GM20431 (cell line): Measurements from ENCODE around the gene CC2D2B.
"Not testable (repeated sequence)": the region's sequence is repeated elsewhere in the genome, so short reads cannot be mapped to it uniquely, and the experiment has no call there.

Source experiments
- in situ Hi-C: fragments of 300-500 bp; cut with MseI, MboI; formaldehyde crosslinking; loops from one replicate; pipeline ENCODE4 v1.15.0; 2020; ENCODE audit warnings: low sequenced_read_pairs; ENCODE audit not compliant: unreplicated experiment

The CC2D2B gene

GRCh38 chr10:96014473-96015102, 106.8 kb downstream of the CC2D2B start:
- in situ Hi-C loops: loop anchor here (25.0 kb wide), 1 partner anchor 323 kb away; no protein-coding TSS in a partner anchor

GRCh38 chr10:96017191-96017687, 109.5 kb downstream of the CC2D2B start:
- in situ Hi-C loops: loop anchor here (25.0 kb wide), 1 partner anchor 320 kb away; no protein-coding TSS in a partner anchor

- in situ Hi-C loops: loop anchor here (25.0 kb wide), 1 partner anchor 316 kb away; no protein-coding TSS in a partner anchor
Measured at GRCh38 chr10:96021332-96021731, 113.6 kb downstream of the CC2D2B start.

GRCh38 chr10:96022739-96023138, 115.0 kb downstream of the CC2D2B start:
- in situ Hi-C loops: loop anchor here (25.0 kb wide), 1 partner anchor 315 kb away; no protein-coding TSS in a partner anchor

GRCh38 chr10:96023168-96023567, 115.4 kb downstream of the CC2D2B start:
- in situ Hi-C loops: loop anchor here (25.0 kb wide), 1 partner anchor 314 kb away; no protein-coding TSS in a partner anchor

GRCh38 chr10:96025566-96025965, 117.8 kb downstream of the CC2D2B start:
- in situ Hi-C loops: no loop called here

GRCh38 chr10:96034625-96035024, 126.8 kb downstream of the CC2D2B start:
- in situ Hi-C loops: no loop called here

GRCh38 chr10:96038476-96039387, 131.0 kb downstream of the CC2D2B start:
- in situ Hi-C loops: no loop called here

- in situ Hi-C loops: no loop called here
Measured at GRCh38 chr10:96041146-96041545, 133.4 kb downstream of the CC2D2B start.

GRCh38 chr10:96043033-96043892, 135.5 kb downstream of the CC2D2B start, which contains the start of gene CCNJ:
Gene CCNJ, plus strand, starts transcription at chr10:96043583. Its CDS starts 811 bp downstream, at chr10:96044394.
- in situ Hi-C loops: no loop called here

GRCh38 chr10:96043893-96044715, 136.3 kb downstream of the CC2D2B start:
- in situ Hi-C loops: no loop called here

GRCh38 chr10:96044736-96045135, 137.0 kb downstream of the CC2D2B start:
- in situ Hi-C loops: no loop called here

GRCh38 chr10:96046546-96046945, 138.8 kb downstream of the CC2D2B start:
- in situ Hi-C loops: no loop called here

- in situ Hi-C loops: no loop called here
Measured at GRCh38 chr10:96047004-96047649, 139.4 kb downstream of the CC2D2B start.

GRCh38 chr10:96047925-96048324, 140.2 kb downstream of the CC2D2B start:
- in situ Hi-C loops: not testable (repeated sequence)

GRCh38 chr10:96049340-96049739, 141.6 kb downstream of the CC2D2B start:
- in situ Hi-C loops: no loop called here

- in situ Hi-C loops: no loop called here
Measured at GRCh38 chr10:96053985-96054384, 146.2 kb downstream of the CC2D2B start.

GRCh38 chr10:96056787-96057186, 149.0 kb downstream of the CC2D2B start:
- in situ Hi-C loops: no loop called here
